Amniotic stem cell (primary cell): Measurements from ENCODE around the gene STAT3.
"Not testable (repeated sequence)": the region's sequence is repeated elsewhere in the genome, so short reads cannot be mapped to it uniquely, and the experiment has no call there.

ENCODE experiments used
- DNase-seq: peaks from one replicate; lab custom pipeline; 2025; lab: John Stamatoyannopoulos, UW

The STAT3 gene

DNA sequence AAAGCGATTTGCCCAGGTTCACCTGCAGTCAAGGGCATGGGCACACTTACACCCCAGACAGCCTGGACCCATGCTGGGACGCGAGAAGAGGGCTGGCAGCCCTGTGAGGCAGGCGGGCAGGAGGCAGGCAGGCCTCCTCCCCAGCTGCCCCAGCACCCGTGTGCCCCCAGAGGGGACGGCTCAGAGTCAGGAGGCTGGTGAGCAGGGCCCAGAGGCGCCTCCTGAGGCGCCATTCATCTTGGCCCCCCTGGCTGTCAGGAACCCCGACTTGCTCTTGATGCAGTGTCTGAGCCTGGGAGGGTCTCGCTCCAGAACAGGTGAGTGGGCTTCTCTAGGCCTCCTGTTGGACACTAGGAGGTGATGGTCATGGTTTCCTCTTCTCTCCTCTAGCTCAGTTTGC is 88.9 kb downstream of the STAT3 start:
- not testable (repeated sequence) for DNase-seq

GRCh38 chr17:42297775-42298174 is 90.5 kb downstream of the STAT3 start:
- DNase-seq, result not testable (repeated sequence)

DNA sequence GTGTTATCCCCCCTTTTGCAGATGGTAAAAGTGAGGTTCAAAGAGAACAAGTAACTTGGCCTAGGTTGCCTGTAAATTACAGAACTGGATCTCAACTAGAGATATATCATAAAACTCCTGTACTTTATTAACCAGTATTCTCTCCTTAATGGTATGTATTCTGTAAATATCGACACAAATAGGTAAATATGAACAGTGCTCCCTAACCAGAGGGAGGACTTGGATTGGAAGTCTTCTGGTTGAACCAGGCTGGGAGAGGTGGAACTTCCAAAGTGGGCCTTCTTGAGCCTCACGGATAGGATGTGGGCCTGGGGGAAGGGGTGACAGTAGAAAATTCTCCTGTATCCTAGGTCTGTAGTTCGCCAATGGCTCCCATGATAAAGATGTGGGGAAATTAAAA is 92.2 kb downstream of the STAT3 start:
- DNase-seq, result no peak

DNA sequence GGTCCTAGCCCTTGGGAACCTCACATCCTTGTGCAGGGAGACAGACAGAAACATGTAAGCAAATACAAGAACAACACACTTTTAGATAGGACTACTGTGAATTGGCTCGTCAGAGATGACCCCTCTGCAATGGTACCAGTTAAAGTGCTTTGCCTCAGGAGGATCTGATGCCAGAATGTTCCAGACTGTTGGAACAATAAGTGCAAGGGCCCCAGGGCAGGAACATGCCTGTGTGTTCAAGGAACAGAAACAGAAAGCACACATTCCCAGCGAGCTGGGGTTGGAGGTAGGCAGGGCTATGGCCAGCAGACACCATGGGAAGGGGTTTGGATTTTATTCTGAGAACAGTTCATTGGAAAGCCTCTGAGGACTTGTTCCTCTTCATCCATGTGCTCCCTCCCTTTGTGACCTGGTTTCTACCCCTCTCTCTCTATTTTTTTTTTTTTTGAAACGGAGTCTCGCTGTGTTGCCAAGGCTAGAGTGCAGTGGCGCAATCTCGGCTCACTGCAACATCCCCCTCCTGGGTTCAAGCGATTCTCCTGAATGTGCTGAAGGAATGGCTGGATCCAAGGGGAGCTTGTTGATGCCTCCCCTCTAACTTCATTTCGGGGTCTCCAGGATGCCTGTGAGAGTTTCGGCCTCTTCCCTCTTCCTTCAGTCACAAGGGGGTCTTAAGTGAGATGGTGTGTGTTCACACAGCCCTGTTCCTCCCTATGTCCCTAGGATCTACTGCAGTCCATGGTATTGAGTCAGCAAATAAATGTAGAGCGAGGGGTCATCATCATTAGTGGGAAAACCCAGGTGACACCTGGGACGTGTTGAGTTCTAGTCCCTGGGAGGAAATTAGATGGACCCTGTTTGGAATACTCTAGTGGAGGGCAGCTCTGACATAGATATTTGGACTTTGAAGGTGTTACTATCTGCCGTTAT is 93.5 kb downstream of the STAT3 start:
- no peak for DNase-seq

DNA sequence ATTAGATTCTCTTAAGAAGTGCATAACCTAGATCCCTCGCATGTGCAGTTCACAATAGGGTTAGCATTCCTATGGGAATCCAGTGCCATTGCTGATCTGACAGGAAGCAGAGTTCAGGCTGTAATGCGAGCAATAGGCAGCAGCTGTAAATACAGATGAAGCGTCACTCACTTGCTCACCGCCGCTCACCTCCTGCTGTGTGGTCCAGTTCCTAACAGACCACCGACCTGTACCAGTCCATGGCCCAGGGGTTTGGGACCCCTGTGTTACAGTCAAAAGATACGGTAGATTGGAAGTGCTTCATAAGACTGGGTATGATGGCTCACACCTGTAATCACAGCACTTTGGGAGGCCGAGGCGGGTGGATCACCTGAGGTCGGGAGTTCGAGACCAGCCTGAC is 97.1 kb downstream of the STAT3 start:
- DNase-seq, result no peak

- DNase-seq, result no peak
Measured at GRCh38 chr17:42290577-42290976, 97.7 kb downstream of the STAT3 start.

DNA sequence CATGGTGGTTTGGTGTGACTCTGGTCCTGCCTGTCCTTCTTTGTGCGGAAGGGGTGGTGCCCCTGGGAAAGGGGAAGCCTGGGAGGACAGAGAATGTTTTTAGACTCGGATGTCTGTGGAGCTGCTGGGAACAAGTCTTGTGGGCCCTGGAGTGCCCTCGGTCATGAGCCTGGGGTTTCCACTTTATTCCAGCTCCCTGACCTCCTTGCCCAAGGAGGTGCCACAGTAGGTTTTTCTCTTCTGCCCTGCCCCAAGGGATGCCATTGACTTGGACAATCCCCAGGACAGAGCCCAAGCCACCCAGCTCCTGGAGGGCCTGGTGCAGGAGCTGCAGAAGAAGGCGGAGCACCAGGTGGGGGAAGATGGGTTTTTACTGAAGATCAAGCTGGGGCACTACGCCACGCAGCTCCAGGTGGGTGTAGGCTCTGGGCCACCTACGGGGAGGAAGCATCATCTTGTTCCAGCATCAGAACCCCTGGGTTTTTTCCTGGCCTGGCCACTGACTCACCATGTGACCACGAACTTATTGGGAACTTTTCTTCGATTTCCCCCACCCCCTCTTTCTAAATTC is 98.5 kb downstream of the STAT3 start:
- no peak for DNase-seq

DNA sequence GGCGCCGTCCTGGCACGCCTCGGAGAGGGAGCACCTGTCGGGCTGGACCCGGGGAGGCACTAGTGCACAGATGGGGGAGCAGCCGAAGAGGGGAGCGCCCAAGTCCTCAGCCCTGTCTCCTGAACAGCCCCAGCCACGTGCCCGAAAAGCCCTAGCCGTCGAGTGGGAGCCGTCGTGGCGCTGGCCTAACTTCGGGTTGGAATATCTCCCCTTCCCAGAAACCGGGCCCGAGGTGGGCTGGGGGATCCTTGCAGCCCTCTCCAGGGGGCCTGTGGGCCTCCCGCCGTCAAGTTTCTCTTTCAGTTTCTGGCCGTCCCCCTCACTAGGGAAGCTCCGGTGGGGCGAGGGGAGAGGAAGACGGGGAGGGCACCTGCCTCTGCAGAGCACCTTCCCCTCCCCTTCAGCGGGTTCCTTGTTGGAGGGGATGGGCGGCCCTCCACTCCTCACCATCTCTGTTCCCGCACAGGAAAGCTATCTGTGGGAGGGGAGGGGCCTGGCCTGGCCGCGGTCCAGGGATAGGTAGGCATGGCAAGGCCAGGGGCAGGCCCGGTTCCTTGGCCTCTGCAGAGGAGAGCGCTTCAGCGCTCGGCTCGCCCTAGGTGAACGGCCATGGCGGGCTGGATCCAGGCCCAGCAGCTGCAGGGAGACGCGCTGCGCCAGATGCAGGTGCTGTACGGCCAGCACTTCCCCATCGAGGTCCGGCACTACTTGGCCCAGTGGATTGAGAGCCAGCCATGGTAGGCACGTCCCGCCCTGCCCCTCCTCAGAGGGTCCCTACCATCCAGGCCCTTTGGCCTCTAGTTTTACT is 99.2 kb downstream of the STAT3 start:
- DNase-seq, result no peak

DNA sequence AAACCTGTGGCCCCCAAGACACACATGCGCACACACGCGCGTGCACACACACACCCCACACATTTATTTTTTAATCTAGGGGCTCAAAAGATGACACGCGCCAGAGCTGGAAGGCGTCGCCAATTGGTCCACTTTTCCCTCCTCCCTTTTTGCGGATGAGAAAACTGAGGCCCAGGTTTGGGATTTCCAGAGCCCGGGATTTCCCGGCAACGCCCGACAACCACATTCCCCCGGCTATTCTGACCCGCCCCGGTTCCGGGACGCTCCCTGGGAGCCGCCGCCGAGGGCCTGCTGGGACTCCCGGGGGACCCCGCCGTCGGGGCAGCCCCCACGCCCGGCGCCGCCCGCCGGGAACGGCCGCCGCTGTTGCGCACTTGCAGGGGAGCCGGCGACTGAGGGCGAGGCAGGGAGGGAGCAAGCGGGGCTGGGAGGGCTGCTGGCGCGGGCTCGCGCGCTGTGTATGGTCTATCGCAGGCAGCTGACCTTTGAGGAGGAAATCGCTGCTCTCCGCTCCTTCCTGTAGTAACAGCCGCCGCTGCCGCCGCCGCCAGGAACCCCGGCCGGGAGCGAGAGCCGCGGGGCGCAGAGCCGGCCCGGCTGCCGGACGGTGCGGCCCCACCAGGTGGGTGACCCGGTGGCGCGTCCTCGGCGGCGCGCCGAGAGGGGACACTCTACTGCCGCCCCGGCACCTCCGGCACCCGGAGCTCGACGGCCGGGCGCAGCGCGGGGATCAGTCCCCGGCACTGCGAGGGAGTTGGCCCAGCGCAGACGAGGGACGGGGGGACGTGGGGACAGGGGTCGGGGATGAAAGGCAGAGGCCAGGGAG is 100.1 kb downstream of the STAT3 start, which contains the start of gene STAT5A:
STAT5A (plus strand) TSS at position 522 of the 826 bp plus-strand sequence. CDS start 914 bp downstream, outside the sequence.
- DNase-seq, result no peak

DNA sequence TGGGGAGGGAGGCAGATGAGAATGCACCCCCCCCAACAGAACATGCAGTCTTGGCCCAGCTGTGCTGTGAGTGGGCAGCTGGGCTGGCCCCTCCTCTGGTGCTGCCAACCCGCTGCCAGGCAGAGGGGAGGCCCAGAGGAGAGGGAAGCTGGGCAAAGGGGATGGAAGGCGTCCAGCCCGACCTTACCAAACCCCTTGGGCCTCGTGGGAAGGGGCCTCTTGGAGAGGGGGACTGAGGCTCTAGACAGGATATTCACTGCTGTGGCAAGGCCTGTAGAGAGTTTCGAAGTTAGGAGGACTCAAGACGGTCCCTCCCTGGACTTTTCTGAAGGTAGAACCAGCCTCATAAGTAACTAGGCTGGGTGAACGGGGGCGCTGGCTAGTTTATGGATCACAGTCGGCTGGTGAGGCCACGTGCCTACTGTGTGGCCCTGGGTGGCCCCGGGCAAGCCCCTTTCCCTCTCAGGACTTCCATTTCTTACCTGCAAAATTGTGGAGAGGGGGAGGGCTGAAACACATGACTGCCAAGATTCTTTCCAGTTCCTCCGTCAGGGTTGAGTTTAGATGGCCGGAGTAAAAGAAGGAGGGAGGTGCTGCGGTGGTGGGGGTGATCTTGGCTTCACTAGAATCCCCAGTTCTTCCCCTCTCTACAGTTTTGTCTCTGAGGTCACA is 100.8 kb downstream of the STAT3 start:
- no peak for DNase-seq

DNA sequence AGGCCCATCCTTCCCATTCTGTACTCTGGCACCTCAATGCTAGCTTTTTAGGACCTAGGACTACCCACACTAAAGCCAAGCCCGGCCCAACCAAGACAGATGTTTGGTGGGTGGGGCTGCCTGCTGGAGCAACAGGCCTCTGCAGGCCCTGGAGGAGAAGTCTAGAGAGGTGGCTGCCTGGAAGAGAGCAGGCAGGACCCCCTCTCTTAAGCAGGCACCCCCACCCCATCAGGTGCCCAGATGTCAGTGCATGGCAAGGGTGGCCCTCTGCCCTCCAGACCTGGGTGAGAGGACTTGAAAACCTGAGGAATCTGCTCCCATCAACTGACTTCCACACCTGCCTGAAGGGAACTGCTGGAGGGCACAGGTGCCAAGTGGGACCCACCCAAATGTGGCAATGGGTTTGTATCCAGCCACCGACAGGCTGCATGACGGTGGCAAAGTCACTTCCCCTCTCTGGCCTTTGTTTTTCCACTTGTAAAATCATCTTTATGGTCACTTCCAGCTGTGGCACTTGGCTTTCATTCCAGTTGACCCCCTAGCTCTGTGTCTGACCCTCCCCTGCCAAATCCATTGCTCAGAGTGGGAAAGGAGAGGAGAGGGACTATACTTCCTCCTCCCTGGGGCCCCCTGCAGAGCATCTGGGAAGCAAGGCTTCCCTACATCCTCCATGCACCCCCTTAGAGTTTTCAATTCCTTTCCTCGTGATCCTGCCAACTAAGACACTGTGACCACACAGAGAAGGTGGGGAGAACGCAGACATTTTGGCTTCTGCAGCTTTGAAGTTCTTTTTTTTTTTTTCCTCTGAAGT is 101.6 kb downstream of the STAT3 start:
- DNase-seq, result no peak

DNA sequence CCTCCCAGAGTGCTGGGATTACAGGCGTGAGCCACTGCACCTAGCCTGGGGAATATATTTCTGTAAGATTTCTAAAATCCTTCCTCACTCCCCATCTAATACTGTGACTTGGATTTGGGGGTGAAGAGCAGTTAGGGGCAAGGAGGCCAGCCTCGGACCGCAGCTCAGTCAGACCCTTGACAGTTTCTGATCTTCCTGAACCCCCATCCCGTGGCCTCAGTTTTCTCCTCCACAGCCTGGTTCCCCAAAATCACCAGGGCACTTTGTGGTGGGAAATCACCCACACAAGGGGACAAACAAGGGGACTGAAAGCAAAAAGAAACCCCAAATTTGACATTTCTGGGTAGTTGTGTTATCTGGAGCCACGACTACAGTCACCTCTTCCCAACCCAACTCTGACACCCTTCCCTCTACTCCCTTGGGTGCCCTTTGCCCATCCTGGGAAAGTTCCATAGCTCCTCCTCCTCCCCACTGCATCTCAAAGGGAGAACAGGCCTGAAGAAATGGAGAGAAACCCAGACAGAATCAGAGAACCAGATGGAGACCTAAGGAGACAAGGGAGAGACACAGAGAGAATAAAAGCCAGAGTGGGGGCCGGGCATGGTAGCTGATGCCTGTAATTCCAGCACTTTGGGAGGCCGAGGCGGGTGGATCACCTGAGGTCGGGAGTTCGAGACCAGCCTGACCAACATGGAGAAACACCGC is 102.7 kb downstream of the STAT3 start:
- DNase-seq, result no peak

DNA sequence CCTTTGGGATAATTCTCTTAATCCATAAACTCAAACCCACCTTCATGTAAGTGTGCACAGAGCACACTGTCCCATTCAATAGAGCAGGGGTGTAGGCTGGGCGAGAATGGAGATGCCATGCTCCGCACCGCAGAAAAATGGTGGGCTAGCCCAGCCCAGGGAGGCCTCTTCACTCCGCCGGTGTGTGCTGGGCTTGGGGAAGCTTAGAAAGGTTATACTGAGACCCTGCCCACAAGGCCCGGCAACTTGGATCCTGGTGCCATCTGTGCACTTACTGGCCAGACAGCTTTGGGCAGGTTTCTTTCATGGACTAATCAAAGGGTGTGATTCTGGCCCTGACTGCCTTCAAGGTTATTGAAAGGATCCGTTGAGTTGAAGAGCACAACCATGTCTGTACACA is 103.7 kb downstream of the STAT3 start:
- no peak for DNase-seq

GRCh38 chr17:42284024-42284369 is 104.2 kb downstream of the STAT3 start:
- no peak for DNase-seq

DNA sequence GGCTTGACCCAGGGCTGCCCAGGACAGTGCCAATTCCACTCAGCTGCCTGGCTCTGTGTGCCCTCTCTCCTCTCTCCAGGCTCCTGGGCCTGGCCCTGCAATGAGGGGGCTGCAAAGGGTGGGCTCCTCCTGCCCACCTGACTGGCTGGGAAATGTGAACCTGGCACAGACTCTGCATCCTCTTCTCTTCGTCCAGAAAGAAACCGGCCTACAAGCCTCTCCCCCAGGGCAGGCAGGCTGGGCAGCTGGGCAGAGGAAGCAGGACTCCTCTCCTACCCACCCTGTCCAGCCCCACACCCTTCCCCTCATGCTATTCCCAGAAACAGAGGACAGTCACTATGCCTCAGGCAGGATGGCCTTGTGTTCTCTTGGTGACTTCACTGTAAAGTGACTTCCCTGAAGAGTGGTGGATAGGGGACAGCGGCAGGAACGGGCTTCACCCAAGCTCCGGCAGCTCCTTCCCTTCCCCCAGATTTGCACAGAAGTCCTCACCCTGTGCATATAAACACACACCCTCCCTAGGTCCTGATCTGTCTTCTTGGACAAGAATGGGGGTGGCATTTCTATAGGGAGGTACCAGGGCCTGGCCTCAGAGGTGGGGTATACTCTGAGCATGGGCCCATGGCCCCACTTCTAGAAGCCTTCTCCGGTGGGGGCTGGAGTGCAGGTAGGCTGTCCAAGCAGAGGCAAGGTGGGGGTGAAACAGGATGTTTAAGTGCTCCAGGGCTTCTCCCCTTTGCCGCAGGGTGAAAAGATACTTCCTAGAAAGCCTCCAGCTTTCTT is 104.8 kb downstream of the STAT3 start:
- no peak for DNase-seq

GRCh38 chr17:42282478-42283080 is 105.7 kb downstream of the STAT3 start:
- no peak for DNase-seq

GRCh38 chr17:42281571-42282096 is 106.6 kb downstream of the STAT3 start:
- DNase-seq, result no peak
